ENCODE data around the gene HAUS3.

The HAUS3 gene

GRCh38 chr4:2273221-2273620, 31.3 kb upstream of the HAUS3 start:
- TF ChIP-seq, protein P1, sequence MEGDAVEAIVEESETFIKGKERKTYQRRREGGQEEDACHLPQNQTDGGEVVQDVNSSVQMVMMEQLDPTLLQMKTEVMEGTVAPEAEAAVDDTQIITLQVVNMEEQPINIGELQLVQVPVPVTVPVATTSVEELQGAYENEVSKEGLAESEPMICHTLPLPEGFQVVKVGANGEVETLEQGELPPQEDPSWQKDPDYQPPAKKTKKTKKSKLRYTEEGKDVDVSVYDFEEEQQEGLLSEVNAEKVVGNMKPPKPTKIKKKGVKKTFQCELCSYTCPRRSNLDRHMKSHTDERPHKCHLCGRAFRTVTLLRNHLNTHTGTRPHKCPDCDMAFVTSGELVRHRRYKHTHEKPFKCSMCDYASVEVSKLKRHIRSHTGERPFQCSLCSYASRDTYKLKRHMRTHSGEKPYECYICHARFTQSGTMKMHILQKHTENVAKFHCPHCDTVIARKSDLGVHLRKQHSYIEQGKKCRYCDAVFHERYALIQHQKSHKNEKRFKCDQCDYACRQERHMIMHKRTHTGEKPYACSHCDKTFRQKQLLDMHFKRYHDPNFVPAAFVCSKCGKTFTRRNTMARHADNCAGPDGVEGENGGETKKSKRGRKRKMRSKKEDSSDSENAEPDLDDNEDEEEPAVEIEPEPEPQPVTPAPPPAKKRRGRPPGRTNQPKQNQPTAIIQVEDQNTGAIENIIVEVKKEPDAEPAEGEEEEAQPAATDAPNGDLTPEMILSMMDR (IDR thresholded peaks at IDR 0.05) = no peak
- no peak for DNase-seq
- H3K9me3 ChIP-seq = no peaks in the 10 kb centered on the region
- no peak overlapping the region for H3K27ac ChIP-seq
- H3K4me1 ChIP-seq = no peaks in the 10 kb centered on the region
- H3K27me3 ChIP-seq = no peaks in the 10 kb centered on the region
- intact Hi-C loops (cut with DNase I; ENCODE audit: low total_unique reads) = no loop called here
- no peak overlapping the region for H3K4me3 ChIP-seq
- H3K36me3 ChIP-seq = peaks cover 0 to 15% (median 0%) of the 10 kb centered on the region in 3 donors

DNA sequence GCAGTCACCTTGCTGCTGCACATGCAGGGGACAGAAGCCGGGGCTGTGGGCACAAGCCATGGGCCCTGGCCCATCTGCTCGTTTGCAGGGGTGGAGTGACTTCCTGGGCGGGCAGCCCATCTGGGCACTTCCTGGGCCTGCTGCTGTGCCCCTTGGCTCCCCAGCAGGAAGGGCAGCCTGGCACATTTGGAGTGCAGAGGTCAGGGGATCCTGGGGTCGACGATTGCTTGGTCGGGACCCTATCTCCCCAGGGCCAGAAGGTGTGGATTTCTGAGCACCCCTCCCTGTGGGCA, 30.9 kb upstream of the HAUS3 start:
- no peak overlapping the region for H3K4me3 ChIP-seq
- TF ChIP-seq, protein P1 (IDR thresholded peaks at IDR 0.05) = no peak
- H3K27ac ChIP-seq = no peak overlapping the region
- H3K36me3 ChIP-seq = peaks cover 0 to 15% (median 0%) of the 10 kb centered on the region in 3 donors
- no peaks in the 10 kb centered on the region for H3K27me3 ChIP-seq
- no peaks in the 10 kb centered on the region for H3K9me3 ChIP-seq
- no peak for DNase-seq
- no peaks in the 10 kb centered on the region for H3K4me1 ChIP-seq
- intact Hi-C loops (cut with DNase I; ENCODE audit: low total_unique reads) = no loop called here

DNA sequence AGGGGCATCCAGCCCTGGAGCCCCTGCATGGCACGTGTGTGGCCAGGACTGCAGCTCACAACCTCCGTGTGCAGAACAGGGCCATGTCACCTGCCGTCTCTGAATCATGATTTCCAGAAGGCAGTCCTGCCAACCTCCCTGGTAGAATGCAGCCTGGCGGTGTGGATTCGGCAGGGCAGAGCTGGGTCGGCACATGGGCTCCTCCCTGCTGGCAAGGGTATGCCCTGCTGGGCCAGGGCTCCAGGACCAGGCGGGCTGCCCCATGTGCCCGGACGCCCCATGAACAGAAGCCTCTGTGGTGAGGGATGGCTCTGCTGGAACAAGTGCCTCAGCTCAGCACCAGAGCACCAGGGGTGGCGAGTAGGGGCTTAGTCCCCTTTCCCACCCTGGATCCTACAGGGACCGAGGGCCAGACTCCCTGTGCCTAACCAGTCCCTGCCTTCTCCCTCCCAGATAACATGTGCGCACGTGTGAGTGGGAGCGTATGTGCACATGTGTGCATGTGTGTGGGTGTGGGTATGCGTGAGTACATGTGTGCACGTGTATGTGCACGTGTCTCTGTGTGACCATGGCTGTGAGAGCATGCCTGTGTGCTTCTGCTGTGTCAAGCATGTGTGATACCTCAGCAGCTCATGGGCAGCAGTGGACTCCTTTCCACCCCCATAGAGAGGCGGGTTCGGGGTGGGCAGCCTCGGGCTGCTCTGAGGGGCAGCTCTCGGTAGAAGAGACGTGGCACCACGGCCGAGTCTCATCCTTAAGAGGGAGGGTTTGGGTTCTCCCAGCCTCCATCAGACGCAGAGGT, 30.3 kb upstream of the HAUS3 start:
- H3K4me1 ChIP-seq = peaks cover 0 to 4% (median 0%) of the 10 kb centered on the region in 4 donors
- H3K36me3 ChIP-seq = peaks cover 0 to 15% (median 0%) of the 10 kb centered on the region in 3 donors
- H3K27me3 ChIP-seq = no peaks in the 10 kb centered on the region
- DNase-seq = no peak
- no peak overlapping the region for H3K4me3 ChIP-seq
- no peaks in the 10 kb centered on the region for H3K9me3 ChIP-seq
- TF ChIP-seq, protein P1 (IDR thresholded peaks at IDR 0.05) = no peak
- intact Hi-C loops (cut with DNase I; ENCODE audit: low total_unique reads) = no loop called here
- no peak overlapping the region for H3K27ac ChIP-seq

- Histone ChIP-seq H3K27ac (no peak overlapping the region), H3K9me3 (no peaks in the 10 kb centered on the region), H3K4me1 (peaks cover 0 to 10% (median 4%) of the 10 kb centered on the region in 4 donors), H3K36me3 (peaks cover 0 to 15% (median 0%) of the 10 kb centered on the region in 3 donors), H3K4me3 (no peak overlapping the region), H3K27me3 (no peaks in the 10 kb centered on the region)
- DNase-seq = no peak
- TF ChIP-seq, protein P1 (IDR thresholded peaks at IDR 0.05) = no peak
- intact Hi-C loops (cut with DNase I; ENCODE audit: low total_unique reads) = no loop called here
Observed at GRCh38 chr4:2271279-2272025, 29.5 kb upstream of the HAUS3 start.

- intact Hi-C loops (cut with DNase I; ENCODE audit: low total_unique reads) = no loop called here
- Histone ChIP-seq H3K36me3 (peaks cover 0 to 15% (median 0%) of the 10 kb centered on the region in 3 donors), H3K4me3 (no peak overlapping the region), H3K27me3 (no peaks in the 10 kb centered on the region), H3K27ac (no peak overlapping the region), H3K4me1 (peaks cover 0 to 19% (median 13%) of the 10 kb centered on the region in 4 donors), H3K9me3 (no peaks in the 10 kb centered on the region)
- DNase-seq = no peak
- TF ChIP-seq, protein P1 (IDR thresholded peaks at IDR 0.05) = no peak
Observed at GRCh38 chr4:2270341-2271165, 28.6 kb upstream of the HAUS3 start.
